Endodermal cell (in vitro differentiated cells): Measurements from ENCODE around the gene NBEAL1. TPM values are rescaled to one million over a fixed set of nuclear protein-coding genes. Genes with fewer than 3 reads are reported as not detected.

Source experiments
- DNase-seq: peaks from one replicate; pipeline ENCODE4 v3.0.0-alpha.2; 2017
- H3K27ac ChIP-seq: 2 replicates; pipeline ENCODE4 v1.5.1; 2013; ENCODE audit warnings: mild to moderate bottlenecking, low read depth, low read length, moderate library complexity
- H3K27me3 ChIP-seq: 2 replicates; pipeline ENCODE4 v1.6.1; 2013; ENCODE audit warnings: mild to moderate bottlenecking, low read length, moderate library complexity; ENCODE audit not compliant: insufficient read depth, control insufficient read depth, poor library complexity, severe bottlenecking
- H3K36me3 ChIP-seq: 2 replicates; pipeline ENCODE4 v1.7.0; 2013; ENCODE audit warnings: mild to moderate bottlenecking, low read length, moderate library complexity; ENCODE audit not compliant: control insufficient read depth, insufficient read depth
- H3K4me1 ChIP-seq: one replicate; pipeline ENCODE4 v1.7.0; 2013; ENCODE audit warnings: low read length; ENCODE audit not compliant: control insufficient read depth, insufficient read depth
- H3K4me3 ChIP-seq: 2 replicates; pipeline ENCODE4 v1.5.1; 2013; ENCODE audit warnings: mild to moderate bottlenecking, low read length, moderate library complexity
- H3K9ac ChIP-seq: 2 replicates; pipeline ENCODE4 v1.6.1; 2013; ENCODE audit warnings: mild to moderate bottlenecking, low read length, moderate library complexity; ENCODE audit not compliant: poor library complexity, severe bottlenecking; ENCODE audit errors: extremely low read depth
- H3K9me3 ChIP-seq: 2 replicates; pipeline ENCODE4 v1.6.1; 2013; ENCODE audit warnings: mild to moderate bottlenecking, low read length, moderate library complexity; ENCODE audit not compliant: control insufficient read depth
- H3K27ac Mint-ChIP-seq: 2 replicates; pipeline ENCODE4 v1.8.0; 2020; ENCODE audit warnings: mixed read lengths
- H3K27me3 Mint-ChIP-seq: 2 replicates; pipeline ENCODE4 v1.8.0; 2021; ENCODE audit warnings: mild to moderate bottlenecking, mixed read lengths; ENCODE audit not compliant: insufficient read depth
- H3K36me3 Mint-ChIP-seq: 2 replicates; pipeline ENCODE4 v1.8.0; 2020; ENCODE audit warnings: low read depth, mixed read lengths
- H3K4me1 Mint-ChIP-seq: 2 replicates; pipeline ENCODE4 v1.8.0; 2020; ENCODE audit warnings: mixed read lengths
- H3K4me3 Mint-ChIP-seq: 2 replicates; pipeline ENCODE4 v1.8.0; 2020; ENCODE audit warnings: mild to moderate bottlenecking, moderate library complexity, mixed read lengths
- H3K9me3 Mint-ChIP-seq: 2 replicates; pipeline ENCODE4 v1.8.0; 2020; ENCODE audit warnings: mild to moderate bottlenecking, mixed read lengths
- CTCF ChIP-seq: fragments of 200-600 bp; sonication (generic); conservative IDR thresholded peaks from 2 replicates; pipeline ENCODE4 v1.5.0; 2021; ENCODE audit warnings: antibody characterized with exemption, mild to moderate bottlenecking
- WGBS, 2 experiments: methylation state at CpG; one replicate each; pipeline versions ENCODE4 v1.1.5 to v1.1.7; 2013; ENCODE audit warnings: missing lambda C conversion rate in 2 of 2, mixed read lengths in 1 of 2; ENCODE audit not compliant: insufficient coverage in 1 of 2, insufficient read length in 1 of 2; 5-methylcytosine and 5-hydroxymethylcytosine counted together
- total RNA-seq, 2 donors: library from RNA; stranded (reverse); fragmentation: NEBNext Ultra II Directional in 1 of 2; extraction: Animal tissue kit (Norgen Biotek cat#: 25700) in 1 of 2; gene quantifications; 2 replicates in 1 of 2; 3 replicates in 1 of 2; pipeline ENCODE4 v1.2.1, GENCODE V29; 2021

The NBEAL1 gene
- total RNA-seq, 2 donors from 2014 or later, result 18.2 to 20.1 TPM

- Mint-ChIP-seq H3K36me3 (peaks cover 16% of the 10 kb centered on the region), H3K4me1 (peaks cover 4% of the 10 kb centered on the region), H3K4me3 (peak overlapping the region; percentile 81), H3K27me3 (no peaks in the 10 kb centered on the region), H3K9me3 (no peaks in the 10 kb centered on the region), H3K27ac (peak overlapping the region; percentile 39)
- WGBS, 2 experiments, result 96 to 98% methylated on average over 11 to 16 of the region's 16 CpGs
- peak overlapping the region; percentile 95 for H3K4me3 ChIP-seq
- no peak overlapping the region for H3K9ac ChIP-seq
- H3K27ac ChIP-seq, result no peak overlapping the region
- peaks cover 5% of the 10 kb centered on the region for H3K9me3 ChIP-seq
- no peaks in the 10 kb centered on the region for H3K27me3 ChIP-seq
- no peak for TF ChIP-seq CTCF
- H3K36me3 ChIP-seq, result peaks cover 11% of the 10 kb centered on the region
- DNase-seq, result no peak
- peaks cover 5% of the 10 kb centered on the region for H3K4me1 ChIP-seq
These were observed 222.9 kb downstream of the NBEAL1 start for GRCh38 chr2:203237346-203238238.

- Histone ChIP-seq H3K9me3 (peaks cover 5% of the 10 kb centered on the region), H3K27ac (peak overlapping the region; percentile 92), H3K36me3 (peaks cover 17% of the 10 kb centered on the region), H3K4me1 (peaks cover 5% of the 10 kb centered on the region), H3K4me3 (peak overlapping the region; percentile 95), H3K27me3 (no peaks in the 10 kb centered on the region), H3K9ac (peak overlapping the region; percentile 91)
- H3K27ac Mint-ChIP-seq, result peak overlapping the region; percentile 96
- H3K4me3 Mint-ChIP-seq, result peak overlapping the region; percentile 81
- no peaks in the 10 kb centered on the region for H3K9me3 Mint-ChIP-seq
- no peak for TF ChIP-seq CTCF
- H3K36me3 Mint-ChIP-seq, result peaks cover 23% of the 10 kb centered on the region
- H3K27me3 Mint-ChIP-seq, result no peaks in the 10 kb centered on the region
- 26 to 41% methylated on average over 16 to 21 of the region's 22 CpGs for WGBS, 2 experiments
- H3K4me1 Mint-ChIP-seq, result peaks cover 4% of the 10 kb centered on the region
- DNase-seq, result no peak
These were observed 223.6 kb downstream of the NBEAL1 start for GRCh38 chr2:203238292-203238703.

GRCh38 chr2:203238704-203239526 lies 224.2 kb downstream of the NBEAL1 start, which contains the start of gene CYP20A1:
Gene CYP20A1, plus strand, starts transcription at chr2:203239018. Its CDS starts 45 bp downstream, at chr2:203239063.
- Histone ChIP-seq H3K27me3 (no peaks in the 10 kb centered on the region), H3K4me3 (peak within 1 kb of the TSS; percentile 95), H3K9me3 (peaks cover 5% of the 10 kb centered on the region), H3K4me1 (peaks cover 5% of the 10 kb centered on the region), H3K9ac (peak within 1 kb of the TSS; percentile 91), H3K27ac (peak within 1 kb of the TSS; percentile 92), H3K36me3 (peaks cover 18% of the 10 kb centered on the region)
- Mint-ChIP-seq H3K4me1 (peaks cover 4% of the 10 kb centered on the region), H3K9me3 (no peaks in the 10 kb centered on the region), H3K4me3 (peak within 1 kb of the TSS; percentile 81), H3K27ac (peak within 1 kb of the TSS; percentile 96), H3K27me3 (no peaks in the 10 kb centered on the region), H3K36me3 (peaks cover 25% of the 10 kb centered on the region)
- 0% methylated on average over 50 to 80 of the region's 80 CpGs for WGBS, 2 experiments
- DNase-seq, result peak; percentile 98
- peak; percentile 52 for TF ChIP-seq CTCF
